ENCODE measurements around the gene NPFF.
A peak's percentile ranks its signal among the peaks of the same experiment; 100 is the strongest.

NPFF gene

DNA sequence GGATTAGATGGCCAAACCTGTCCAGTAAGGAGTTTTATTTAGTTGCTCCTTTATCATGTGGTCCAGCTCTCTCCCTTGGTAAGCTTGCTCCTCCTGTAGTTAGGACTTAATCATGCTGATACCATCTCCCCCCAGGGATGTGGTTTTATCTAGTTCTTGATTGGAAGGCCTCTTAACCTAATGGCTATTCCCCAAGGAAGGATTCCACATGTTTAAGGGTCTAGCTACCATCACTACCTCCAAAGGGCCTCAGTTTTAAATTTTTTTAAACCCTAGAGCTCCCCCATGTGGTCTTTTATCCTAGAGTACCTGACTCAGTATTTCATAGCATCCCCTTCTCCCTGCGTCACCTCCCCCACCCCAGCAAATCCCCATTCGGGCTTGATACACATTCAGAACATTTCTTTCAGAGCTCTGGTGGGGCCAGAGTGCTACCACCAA is 30.5 kb downstream of the NPFF start:
- in situ Hi-C loops (cut with HindIII; ENCODE audit: low sequenced_read_pairs), result no loop called here
- TF ChIP-seq, protein P1, sequence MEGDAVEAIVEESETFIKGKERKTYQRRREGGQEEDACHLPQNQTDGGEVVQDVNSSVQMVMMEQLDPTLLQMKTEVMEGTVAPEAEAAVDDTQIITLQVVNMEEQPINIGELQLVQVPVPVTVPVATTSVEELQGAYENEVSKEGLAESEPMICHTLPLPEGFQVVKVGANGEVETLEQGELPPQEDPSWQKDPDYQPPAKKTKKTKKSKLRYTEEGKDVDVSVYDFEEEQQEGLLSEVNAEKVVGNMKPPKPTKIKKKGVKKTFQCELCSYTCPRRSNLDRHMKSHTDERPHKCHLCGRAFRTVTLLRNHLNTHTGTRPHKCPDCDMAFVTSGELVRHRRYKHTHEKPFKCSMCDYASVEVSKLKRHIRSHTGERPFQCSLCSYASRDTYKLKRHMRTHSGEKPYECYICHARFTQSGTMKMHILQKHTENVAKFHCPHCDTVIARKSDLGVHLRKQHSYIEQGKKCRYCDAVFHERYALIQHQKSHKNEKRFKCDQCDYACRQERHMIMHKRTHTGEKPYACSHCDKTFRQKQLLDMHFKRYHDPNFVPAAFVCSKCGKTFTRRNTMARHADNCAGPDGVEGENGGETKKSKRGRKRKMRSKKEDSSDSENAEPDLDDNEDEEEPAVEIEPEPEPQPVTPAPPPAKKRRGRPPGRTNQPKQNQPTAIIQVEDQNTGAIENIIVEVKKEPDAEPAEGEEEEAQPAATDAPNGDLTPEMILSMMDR (IDR thresholded peaks at IDR 0.05; ENCODE audit: low read depth, low read length, missing control alignments), result peak; percentile 33
- DNase-seq (ENCODE audit: low read depth), result no peak
- H3K4me3 ChIP-seq (ENCODE audit: low read depth, low read length), result no peak overlapping the region

- DNase-seq (ENCODE audit: low read depth), result no peak
- TF ChIP-seq, protein P1 (IDR thresholded peaks at IDR 0.05; ENCODE audit: low read depth, low read length, missing control alignments), result no peak
Measured at GRCh38 chr12:53474819-53475218, 32.5 kb downstream of the NPFF start.

DNA sequence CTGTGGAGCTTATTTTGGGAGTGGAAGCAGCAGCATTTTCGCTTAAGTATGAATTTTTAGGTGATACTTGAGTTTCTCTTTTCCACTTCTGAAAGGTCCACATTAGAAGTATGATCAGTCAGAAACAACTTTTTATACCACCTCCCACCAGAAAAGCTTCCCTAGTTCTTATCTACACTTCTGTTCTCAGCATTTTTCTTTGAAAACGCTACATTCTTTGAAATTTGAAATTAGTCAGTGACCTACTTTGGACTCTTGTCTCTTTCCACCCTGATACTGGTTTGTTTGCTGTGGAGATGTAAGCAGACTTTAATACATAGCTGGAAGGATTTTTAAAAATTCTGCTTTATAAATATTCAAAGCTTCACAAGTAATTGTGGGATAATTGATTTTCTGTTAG is 33.2 kb downstream of the NPFF start:
- in situ Hi-C loops (cut with HindIII; ENCODE audit: low sequenced_read_pairs), result no loop called here
- H3K4me3 ChIP-seq (ENCODE audit: low read depth, low read length), result no peak overlapping the region
- TF ChIP-seq, protein P1 (IDR thresholded peaks at IDR 0.05; ENCODE audit: low read depth, low read length, missing control alignments), result no peak
- no peak for DNase-seq (ENCODE audit: low read depth)

More at GRCh38 chr12:53474819-53475218, 32.5 kb downstream of the NPFF start:
- in situ Hi-C loops (cut with HindIII; ENCODE audit: low sequenced_read_pairs), result no loop called here
- no peak overlapping the region for H3K4me3 ChIP-seq (ENCODE audit: low read depth, low read length)

GRCh38 chr12:53472056-53472582 is 35.2 kb downstream of the NPFF start:
- TF ChIP-seq, protein P1 (IDR thresholded peaks at IDR 0.05; ENCODE audit: low read depth, low read length, missing control alignments), result no peak
- in situ Hi-C loops (cut with HindIII; ENCODE audit: low sequenced_read_pairs), result no loop called here
- DNase-seq (ENCODE audit: low read depth), result no peak
- H3K4me3 ChIP-seq (ENCODE audit: low read depth, low read length), result no peak overlapping the region

DNA sequence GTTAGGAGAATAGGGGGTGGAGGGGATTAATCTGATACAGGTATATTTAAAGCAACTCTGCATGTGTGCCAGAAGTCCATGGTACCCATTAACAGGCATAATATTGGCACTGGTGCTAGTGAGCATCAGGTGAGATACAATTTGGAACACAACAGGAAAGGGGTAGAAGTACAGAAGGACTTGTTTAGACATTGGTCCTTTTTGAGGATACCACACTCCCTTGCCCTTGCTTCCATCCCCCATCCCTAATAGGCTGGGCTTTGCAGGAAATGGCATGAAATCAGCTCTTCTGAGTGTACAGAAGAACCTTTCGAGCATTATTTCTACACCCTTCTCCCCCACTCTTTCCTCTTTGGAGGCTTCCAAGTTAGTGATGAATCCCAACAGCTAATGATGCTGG is 39.0 kb downstream of the NPFF start:
- in situ Hi-C loops (cut with HindIII; ENCODE audit: low sequenced_read_pairs), result no loop called here
- no peak overlapping the region for H3K4me3 ChIP-seq (ENCODE audit: low read depth, low read length)
- TF ChIP-seq, protein P1 (IDR thresholded peaks at IDR 0.05; ENCODE audit: low read depth, low read length, missing control alignments), result no peak
- no peak for DNase-seq (ENCODE audit: low read depth)

GRCh38 chr12:53467880-53468279 is 39.4 kb downstream of the NPFF start:
- H3K4me3 ChIP-seq (ENCODE audit: low read depth, low read length), result no peak overlapping the region
- TF ChIP-seq, protein P1 (IDR thresholded peaks at IDR 0.05; ENCODE audit: low read depth, low read length, missing control alignments), result no peak
- DNase-seq (ENCODE audit: low read depth), result no peak
- in situ Hi-C loops (cut with HindIII; ENCODE audit: low sequenced_read_pairs), result no loop called here
